ENCODE data around the gene SSH3.

DNA sequence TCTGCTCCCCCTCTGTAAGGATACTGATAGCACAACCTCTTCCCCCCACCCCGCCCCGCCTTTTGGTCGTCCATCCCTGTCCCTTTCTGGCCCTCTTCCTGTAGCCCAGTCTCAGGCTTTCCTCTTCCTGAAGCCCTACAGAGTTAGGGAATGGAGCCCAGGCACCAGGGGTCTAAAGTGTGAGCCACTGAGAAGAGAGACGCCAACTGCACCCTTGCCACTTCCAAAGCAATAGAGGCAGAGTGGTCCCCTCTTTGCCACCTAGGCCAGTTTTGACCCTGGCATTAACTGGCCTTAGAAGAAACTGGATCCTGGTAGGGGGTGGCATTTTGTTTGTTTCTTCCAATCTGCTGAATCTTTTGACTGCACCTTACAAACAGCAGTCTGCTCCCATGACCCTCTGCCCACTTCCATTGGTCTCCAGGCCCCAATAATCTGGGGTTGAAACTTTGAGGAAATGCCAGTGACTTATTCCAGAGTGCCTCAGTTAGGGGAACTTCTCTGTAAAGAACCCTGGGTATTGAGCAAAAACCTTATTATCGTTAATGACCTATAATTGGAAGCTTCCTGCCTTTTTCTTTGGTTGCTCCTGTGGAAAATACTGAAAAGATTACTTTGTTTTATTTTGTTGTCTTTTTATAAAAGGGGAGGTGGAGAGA, 46.7 kb upstream of the SSH3 start:
- TF ChIP-seq, protein P1, sequence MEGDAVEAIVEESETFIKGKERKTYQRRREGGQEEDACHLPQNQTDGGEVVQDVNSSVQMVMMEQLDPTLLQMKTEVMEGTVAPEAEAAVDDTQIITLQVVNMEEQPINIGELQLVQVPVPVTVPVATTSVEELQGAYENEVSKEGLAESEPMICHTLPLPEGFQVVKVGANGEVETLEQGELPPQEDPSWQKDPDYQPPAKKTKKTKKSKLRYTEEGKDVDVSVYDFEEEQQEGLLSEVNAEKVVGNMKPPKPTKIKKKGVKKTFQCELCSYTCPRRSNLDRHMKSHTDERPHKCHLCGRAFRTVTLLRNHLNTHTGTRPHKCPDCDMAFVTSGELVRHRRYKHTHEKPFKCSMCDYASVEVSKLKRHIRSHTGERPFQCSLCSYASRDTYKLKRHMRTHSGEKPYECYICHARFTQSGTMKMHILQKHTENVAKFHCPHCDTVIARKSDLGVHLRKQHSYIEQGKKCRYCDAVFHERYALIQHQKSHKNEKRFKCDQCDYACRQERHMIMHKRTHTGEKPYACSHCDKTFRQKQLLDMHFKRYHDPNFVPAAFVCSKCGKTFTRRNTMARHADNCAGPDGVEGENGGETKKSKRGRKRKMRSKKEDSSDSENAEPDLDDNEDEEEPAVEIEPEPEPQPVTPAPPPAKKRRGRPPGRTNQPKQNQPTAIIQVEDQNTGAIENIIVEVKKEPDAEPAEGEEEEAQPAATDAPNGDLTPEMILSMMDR (IDR thresholded peaks at IDR 0.05), result no peak
- no peak for TF ChIP-seq POLR2A (IDR thresholded peaks at IDR 0.05)
